Measurements from ENCODE around the gene NDST1.

Gene NDST1

DNA sequence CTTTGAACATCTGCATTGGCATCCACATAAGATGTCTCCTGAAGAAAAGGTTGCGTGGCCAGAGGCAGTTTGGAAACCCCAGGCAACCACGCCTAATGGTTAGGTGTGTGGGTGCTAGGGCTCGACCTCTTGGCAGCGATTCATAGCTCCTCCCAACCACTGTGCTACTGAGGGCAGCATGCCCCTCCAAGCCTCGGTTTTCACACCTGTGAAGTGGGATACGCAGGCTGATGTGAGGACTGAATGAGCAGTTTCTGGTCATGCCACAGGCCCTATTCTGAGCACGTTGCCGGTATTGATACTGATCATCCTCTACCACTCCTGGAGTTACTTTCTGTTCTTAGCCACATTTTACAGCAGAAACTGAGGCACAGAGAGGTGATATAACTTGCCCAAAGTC, 19.1 kb downstream of the NDST1 start:
- TF ChIP-seq, protein P1, sequence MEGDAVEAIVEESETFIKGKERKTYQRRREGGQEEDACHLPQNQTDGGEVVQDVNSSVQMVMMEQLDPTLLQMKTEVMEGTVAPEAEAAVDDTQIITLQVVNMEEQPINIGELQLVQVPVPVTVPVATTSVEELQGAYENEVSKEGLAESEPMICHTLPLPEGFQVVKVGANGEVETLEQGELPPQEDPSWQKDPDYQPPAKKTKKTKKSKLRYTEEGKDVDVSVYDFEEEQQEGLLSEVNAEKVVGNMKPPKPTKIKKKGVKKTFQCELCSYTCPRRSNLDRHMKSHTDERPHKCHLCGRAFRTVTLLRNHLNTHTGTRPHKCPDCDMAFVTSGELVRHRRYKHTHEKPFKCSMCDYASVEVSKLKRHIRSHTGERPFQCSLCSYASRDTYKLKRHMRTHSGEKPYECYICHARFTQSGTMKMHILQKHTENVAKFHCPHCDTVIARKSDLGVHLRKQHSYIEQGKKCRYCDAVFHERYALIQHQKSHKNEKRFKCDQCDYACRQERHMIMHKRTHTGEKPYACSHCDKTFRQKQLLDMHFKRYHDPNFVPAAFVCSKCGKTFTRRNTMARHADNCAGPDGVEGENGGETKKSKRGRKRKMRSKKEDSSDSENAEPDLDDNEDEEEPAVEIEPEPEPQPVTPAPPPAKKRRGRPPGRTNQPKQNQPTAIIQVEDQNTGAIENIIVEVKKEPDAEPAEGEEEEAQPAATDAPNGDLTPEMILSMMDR (IDR thresholded peaks at IDR 0.05; ENCODE audit: borderline replicate concordance, control extremely low read depth, extremely low read depth, insufficient read depth, missing control alignments): no peak
- no peak for DNase-seq (ENCODE audit: low spot score)
- in situ Hi-C loops (cut with MboI; ENCODE audit: low sequenced_read_pairs, unreplicated experiment): no loop called here

DNA sequence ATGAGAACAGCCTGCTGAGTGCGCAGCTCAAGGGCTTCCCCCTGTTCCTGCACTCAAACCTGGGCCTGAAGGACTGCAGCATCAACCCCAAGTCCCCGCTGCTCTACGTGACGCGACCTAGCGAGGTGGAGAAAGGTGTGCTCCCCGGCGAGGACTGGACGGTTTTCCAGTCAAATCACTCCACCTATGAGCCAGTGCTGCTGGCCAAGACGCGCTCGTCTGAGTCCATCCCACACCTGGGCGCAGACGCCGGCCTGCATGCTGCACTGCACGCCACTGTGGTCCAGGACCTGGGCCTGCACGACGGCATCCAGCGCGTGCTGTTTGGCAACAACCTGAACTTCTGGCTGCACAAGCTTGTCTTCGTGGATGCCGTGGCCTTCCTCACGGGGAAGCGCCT, 19.9 kb downstream of the NDST1 start:
- in situ Hi-C loops (cut with MboI; ENCODE audit: low sequenced_read_pairs, unreplicated experiment): no loop called here

DNA sequence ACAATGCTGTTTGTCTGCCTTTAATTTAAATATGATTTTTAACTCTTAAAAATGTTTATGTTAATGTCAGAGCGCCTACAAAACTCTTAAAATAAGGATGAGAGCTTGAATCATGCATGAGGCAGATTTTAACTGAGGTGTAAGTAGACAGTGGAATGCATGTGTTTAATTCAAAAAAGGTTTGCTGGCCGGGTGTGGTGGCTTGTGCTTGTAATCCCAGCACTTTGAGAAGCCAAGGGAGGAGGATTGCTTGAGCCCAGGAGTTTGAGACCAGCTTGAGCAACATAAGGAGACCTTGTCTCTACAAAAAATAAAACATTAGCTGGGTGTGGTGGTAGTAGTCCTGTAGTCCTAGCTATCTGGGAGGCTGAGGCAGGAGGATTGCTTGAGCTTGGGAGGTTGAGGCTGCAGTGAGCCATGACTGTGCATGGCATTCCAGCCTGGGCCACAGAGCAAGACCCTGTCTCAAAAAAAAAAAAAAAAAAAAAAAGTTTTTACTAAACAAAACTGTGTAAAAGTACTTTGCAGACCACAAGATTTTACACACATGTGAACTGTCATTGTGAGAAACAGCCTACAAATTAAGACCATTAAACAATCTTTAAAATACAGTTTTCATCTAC, 21.1 kb downstream of the NDST1 start:
- in situ Hi-C loops (cut with MboI; ENCODE audit: low sequenced_read_pairs, unreplicated experiment): no loop called here
- DNase-seq (ENCODE audit: low spot score): no peak
- TF ChIP-seq, protein P1 (IDR thresholded peaks at IDR 0.05; ENCODE audit: borderline replicate concordance, control extremely low read depth, extremely low read depth, insufficient read depth, missing control alignments): no peak

More for the DNA sequence above, 19.9 kb downstream of the NDST1 start:
- DNase-seq (ENCODE audit: low spot score): no peak
- TF ChIP-seq, protein P1 (IDR thresholded peaks at IDR 0.05; ENCODE audit: borderline replicate concordance, control extremely low read depth, extremely low read depth, insufficient read depth, missing control alignments): no peak

DNA sequence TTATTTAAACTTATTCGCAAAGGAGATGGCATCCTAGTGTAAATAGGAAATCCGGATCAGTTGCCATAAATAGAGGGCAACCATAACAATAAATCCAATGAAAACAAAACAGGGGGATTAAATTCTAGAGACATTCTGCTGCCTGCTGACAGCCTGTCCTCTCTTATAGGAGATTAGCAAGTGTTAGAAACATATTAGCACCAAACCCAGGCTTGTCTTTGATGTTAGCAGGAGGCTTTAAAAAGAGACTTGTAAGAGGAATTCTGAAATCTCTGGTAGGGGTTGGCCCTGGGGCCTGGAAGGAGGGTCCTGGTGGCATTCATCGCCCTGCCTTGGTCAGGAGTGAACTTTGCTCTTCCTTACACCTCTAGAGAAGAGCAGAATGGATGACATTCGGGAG, 21.6 kb downstream of the NDST1 start:
- TF ChIP-seq, protein P1 (IDR thresholded peaks at IDR 0.05; ENCODE audit: borderline replicate concordance, control extremely low read depth, extremely low read depth, insufficient read depth, missing control alignments): no peak
- in situ Hi-C loops (cut with MboI; ENCODE audit: low sequenced_read_pairs, unreplicated experiment): no loop called here
- DNase-seq (ENCODE audit: low spot score): no peak

DNA sequence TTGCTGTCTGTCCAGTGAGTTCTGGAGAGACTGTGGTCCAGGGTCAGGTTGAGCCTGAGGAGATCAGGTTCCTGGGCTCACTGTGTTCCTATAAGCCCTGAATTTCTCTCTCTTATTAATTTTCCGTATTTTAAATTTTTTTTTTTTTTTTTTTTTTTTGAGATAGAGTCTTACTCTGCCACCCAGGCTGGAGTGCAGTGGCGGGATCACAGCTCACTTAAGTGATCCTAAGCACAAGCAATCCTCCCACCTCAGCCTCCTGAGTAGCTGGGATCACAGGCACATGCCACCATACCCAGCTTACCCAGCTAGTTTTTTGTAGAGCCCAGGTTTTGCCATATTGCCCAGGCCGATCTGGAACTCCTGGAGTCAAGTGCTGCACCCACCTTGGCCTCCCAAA, 22.5 kb downstream of the NDST1 start:
- TF ChIP-seq, protein P1 (IDR thresholded peaks at IDR 0.05; ENCODE audit: borderline replicate concordance, control extremely low read depth, extremely low read depth, insufficient read depth, missing control alignments): no peak
- in situ Hi-C loops (cut with MboI; ENCODE audit: low sequenced_read_pairs, unreplicated experiment): no loop called here
- DNase-seq (ENCODE audit: low spot score): no peak

DNA sequence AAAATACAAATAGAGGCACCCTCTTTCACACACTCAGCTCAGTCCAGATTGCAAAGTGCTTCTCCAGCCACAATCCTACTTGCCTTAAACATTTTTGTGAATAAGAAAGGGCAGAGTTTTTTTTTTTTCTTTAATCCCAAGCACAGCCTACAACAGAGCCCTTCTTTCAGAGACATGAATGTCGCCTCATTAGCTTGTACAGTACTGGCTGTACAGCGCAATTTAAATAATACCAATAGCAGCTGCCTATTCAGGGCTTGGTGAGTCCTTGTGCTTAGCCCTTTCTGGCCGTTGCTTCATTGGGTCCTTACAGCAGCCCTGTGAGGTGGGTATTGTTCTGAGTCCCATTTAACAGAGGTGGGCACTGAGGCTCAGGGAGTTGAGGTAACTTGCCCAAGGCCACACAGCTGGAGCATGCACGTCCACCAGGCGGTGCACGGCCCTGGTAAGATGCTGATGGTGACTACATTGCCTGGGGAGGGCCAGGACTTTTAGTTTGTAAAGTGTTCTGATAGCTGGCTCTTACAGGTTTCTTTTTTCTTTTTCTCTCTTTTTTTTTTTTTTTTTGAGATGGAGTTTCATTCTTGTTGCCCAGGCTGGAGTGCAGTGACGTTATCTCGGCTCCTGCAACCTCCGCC, 23.1 kb downstream of the NDST1 start:
- TF ChIP-seq, protein P1 (IDR thresholded peaks at IDR 0.05; ENCODE audit: borderline replicate concordance, control extremely low read depth, extremely low read depth, insufficient read depth, missing control alignments): no peak
- in situ Hi-C loops (cut with MboI; ENCODE audit: low sequenced_read_pairs, unreplicated experiment): no loop called here
- DNase-seq (ENCODE audit: low spot score): no peak

Measured in GM13976 (cell line).